BE2C (cell line): ENCODE measurements around the gene DRAM2.

Source experiments
- DNase-seq: peaks from one replicate; pipeline ENCODE4 v3.0.0-alpha.2; 2020
- H3K27me3 ChIP-seq: fragments of 250-450 bp; sonication (Bioruptor Pico); 2 replicates; pipeline ENCODE4 v1.5.1; 2020; ENCODE audit warnings: mild to moderate bottlenecking
- H3K36me3 ChIP-seq: fragments of 250-450 bp; sonication (Bioruptor Pico); 2 replicates; pipeline ENCODE4 v1.5.1; 2020; ENCODE audit warnings: mild to moderate bottlenecking
- H3K4me1 ChIP-seq: fragments of 250-450 bp; sonication (Bioruptor Pico); 2 replicates; pipeline ENCODE4 v1.5.1; 2020
- H3K4me3 ChIP-seq: 2 replicates; pipeline ENCODE4 v1.5.1; 2011; ENCODE audit warnings: low read depth, low read length
- H3K9me3 ChIP-seq: fragments of 250-450 bp; sonication (Bioruptor Pico); 2 replicates; pipeline ENCODE4 v1.5.1; 2020
- CTCF ChIP-seq: IDR thresholded peaks from 2 replicates; pipeline ENCODE4 v1.5.1; 2012; ENCODE audit warnings: mild to moderate bottlenecking, low read depth, low read length

DRAM2 gene

GRCh38 chr1:111162488-111162880 lies 22.6 kb upstream of the DRAM2 start:
- Histone ChIP-seq H3K27me3 (no peaks in the 10 kb centered on the region), H3K9me3 (no peaks in the 10 kb centered on the region), H3K36me3 (peaks cover 15% of the 10 kb centered on the region), H3K4me3 (no peak overlapping the region), H3K4me1 (peaks cover 24% of the 10 kb centered on the region)
- TF ChIP-seq CTCF = no peak
- DNase-seq = no peak

GRCh38 chr1:111161843-111162487 lies 22.1 kb upstream of the DRAM2 start:
- Histone ChIP-seq H3K36me3 (peaks cover 13% of the 10 kb centered on the region), H3K4me3 (no peak overlapping the region), H3K4me1 (peaks cover 24% of the 10 kb centered on the region), H3K27me3 (no peaks in the 10 kb centered on the region), H3K9me3 (no peaks in the 10 kb centered on the region)
- peak; percentile 33 for DNase-seq
- TF ChIP-seq CTCF = no peak

GRCh38 chr1:111157431-111157830 lies 17.5 kb upstream of the DRAM2 start:
- Histone ChIP-seq H3K9me3 (no peaks in the 10 kb centered on the region), H3K27me3 (no peaks in the 10 kb centered on the region), H3K36me3 (peaks cover 33% of the 10 kb centered on the region), H3K4me1 (peaks cover 10% of the 10 kb centered on the region), H3K4me3 (no peak overlapping the region)
- no peak for TF ChIP-seq CTCF
- no peak for DNase-seq

- no peaks in the 10 kb centered on the region for H3K9me3 ChIP-seq
- no peaks in the 10 kb centered on the region for H3K27me3 ChIP-seq
- no peaks in the 10 kb centered on the region for H3K4me1 ChIP-seq
- peaks cover 50% of the 10 kb centered on the region for H3K36me3 ChIP-seq
- no peak for TF ChIP-seq CTCF
- H3K4me3 ChIP-seq = no peak overlapping the region
- DNase-seq = no peak
Measured at GRCh38 chr1:111154021-111154999, 14.4 kb upstream of the DRAM2 start.

- no peak for DNase-seq
- Histone ChIP-seq H3K36me3 (peaks cover 66% of the 10 kb centered on the region), H3K4me1 (no peaks in the 10 kb centered on the region; the same call in 1 of the 2 replicates), H3K9me3 (no peaks in the 10 kb centered on the region), H3K27me3 (no peaks in the 10 kb centered on the region), H3K4me3 (no peak overlapping the region)
- no peak for TF ChIP-seq CTCF
Measured at GRCh38 chr1:111151838-111152237, 11.9 kb upstream of the DRAM2 start.

- Histone ChIP-seq H3K9me3 (no peaks in the 10 kb centered on the region), H3K27me3 (no peaks in the 10 kb centered on the region), H3K4me1 (no peaks in the 10 kb centered on the region; the same call in 1 of the 2 replicates), H3K36me3 (peaks cover 51% of the 10 kb centered on the region), H3K4me3 (no peak overlapping the region)
- DNase-seq = no peak
- TF ChIP-seq CTCF = no peak
Measured at GRCh38 chr1:111148376-111148881, 8.5 kb upstream of the DRAM2 start.
